Stimulated activated CD8-positive, alpha-beta memory T cell treated with anti-CD3 and anti-CD28 coated beads, Interleukin-15, amount 100 ng/mL, for 1 hour (primary cell): ENCODE data around the gene ATAD3C.
A peak's percentile ranks its signal among the peaks of the same experiment; 100 is the strongest.

Experiments used
- DNase-seq: peaks from one replicate; pipeline ENCODE4 v3.0.0-alpha.2; 2020; ENCODE audit warnings: low read depth

Gene ATAD3C

GRCh38 chr1:1431845-1432273 is 17.6 kb upstream of the ATAD3C start:
- no peak for DNase-seq

DNA sequence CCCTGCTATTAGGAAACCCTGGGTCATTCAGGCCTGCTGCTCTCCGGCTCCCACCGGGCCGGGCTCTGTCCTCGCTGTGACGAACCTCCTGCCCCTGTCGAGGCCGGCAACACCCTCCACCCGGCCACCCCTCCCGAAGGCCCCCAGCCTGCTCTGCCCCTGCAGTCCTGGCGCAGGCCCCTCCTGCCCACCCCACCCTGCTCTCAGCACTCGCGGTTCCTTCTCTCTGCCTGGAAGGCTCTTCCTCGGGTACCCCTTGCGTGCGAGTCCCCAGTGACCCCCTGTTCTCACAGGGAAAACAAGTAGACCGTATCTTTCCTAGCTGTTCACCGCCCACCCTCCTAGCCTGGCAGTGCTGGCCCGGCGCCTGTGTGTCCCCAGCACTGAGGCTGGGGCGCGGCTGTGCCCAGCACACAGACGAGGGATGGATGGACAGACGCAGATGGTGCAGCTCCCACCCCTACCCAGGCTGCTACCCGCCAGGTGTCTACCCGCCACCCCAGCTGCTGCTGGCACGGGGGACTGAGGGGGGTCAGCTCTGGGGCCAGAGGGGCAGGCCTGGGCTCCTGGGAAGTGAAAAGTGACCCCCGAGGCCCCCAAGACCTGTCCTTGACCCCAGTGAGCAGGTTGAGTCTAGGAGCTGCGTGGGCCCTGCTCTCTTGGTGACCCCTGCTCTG is 17.1 kb upstream of the ATAD3C start:
- no peak for DNase-seq

GRCh38 chr1:1432951-1433803 is 16.3 kb upstream of the ATAD3C start:
- no peak for DNase-seq

DNA sequence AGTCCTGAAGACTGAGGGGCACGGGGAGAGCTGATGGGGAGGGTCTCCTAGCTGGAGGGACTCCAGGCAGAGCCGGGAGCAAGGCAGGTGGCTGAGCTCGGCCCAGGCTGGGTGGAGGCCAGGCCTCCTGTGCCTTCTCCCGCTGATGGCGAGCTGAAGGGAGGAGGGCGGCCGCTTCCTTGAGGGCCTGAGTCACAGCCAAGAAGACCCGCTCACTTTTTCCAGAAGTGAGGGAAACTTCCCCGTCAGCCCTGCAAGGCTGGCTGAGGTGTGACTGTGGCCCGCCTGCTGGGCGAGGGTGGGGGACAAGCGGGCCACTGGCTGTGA is 15.7 kb upstream of the ATAD3C start:
- no peak for DNase-seq

DNA sequence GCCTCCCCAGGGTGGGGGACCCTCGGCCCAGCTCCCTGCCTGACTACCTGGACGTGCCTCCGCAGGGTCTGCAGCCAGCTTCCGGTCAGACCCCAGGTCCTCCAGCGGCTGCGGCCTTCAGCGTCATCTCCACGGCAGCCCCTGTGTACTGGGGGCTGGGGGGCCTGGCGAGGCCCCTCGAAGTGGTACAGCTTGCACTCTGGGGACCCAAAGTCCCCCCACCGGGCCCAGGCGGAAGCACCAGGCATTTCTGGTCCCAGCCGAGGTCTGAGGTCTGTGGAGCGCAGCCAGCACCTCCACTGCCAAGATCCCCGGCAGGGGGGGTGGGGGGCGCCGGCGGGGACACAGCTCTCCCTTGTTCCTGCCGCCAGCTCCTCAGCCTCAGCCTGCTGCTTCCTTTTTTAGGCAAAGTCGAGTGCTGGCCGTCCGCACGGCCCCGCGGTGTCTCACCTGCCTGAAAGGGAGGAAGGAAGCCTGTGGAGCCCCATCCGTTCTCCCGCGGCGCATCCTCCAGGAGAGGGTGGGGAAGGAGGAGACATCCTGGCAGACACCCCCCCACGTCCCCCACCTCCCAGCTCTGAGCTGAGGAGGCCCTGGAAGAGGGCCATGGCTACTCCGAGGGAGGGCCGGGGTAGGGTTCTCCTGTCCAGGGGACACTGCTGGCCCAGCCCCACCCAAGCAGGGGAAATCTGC is 15.2 kb upstream of the ATAD3C start:
- DNase-seq = no peak

GRCh38 chr1:1434824-1435105 is 14.7 kb upstream of the ATAD3C start:
- no peak for DNase-seq

GRCh38 chr1:1435106-1435903 is 14.2 kb upstream of the ATAD3C start, which contains the start of gene VWA1:
Gene VWA1 (plus strand): TSS chr1:1435690. CDS start chr1:1435749, 59 bp downstream.
- peak; percentile 35 for DNase-seq

DNA sequence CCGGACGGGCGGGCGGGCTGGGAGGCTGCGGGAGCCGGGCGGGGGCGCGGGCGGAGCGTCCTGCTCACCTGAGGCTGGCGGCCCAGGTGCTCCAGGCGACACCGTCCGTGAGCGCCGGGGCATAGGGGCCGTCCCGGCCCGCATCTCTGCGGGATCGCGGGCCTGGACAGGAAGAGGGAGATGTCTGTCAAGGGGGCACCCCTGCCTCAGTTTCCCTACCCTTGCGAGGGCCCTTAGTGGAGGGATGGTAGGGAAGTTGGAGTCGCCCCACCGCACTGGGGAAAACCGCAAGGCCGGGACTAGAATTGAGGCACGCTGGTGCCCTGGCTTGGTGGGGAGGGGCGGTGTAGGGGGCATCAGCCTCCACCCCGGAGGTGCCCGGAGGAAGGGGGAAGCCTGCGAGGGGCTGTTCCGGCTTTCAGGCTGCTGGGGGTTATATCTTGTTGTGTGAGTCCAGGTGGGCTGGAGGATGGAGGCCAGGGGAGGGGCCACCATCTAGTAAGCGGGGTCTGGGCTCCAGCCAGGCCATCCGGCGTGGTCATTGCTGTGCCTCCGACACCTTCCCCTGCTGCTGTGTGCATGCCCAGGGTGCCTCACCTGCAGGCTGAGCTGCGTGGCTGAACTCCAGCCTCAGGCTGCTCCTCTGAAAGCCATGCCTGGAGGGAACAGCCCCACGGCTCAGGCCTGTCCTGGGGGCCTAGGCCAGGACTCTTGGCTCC is 13.4 kb upstream of the ATAD3C start:
- DNase-seq = no peak

- DNase-seq = no peak
Observed at GRCh38 chr1:1436630-1437032, 12.9 kb upstream of the ATAD3C start.

DNA sequence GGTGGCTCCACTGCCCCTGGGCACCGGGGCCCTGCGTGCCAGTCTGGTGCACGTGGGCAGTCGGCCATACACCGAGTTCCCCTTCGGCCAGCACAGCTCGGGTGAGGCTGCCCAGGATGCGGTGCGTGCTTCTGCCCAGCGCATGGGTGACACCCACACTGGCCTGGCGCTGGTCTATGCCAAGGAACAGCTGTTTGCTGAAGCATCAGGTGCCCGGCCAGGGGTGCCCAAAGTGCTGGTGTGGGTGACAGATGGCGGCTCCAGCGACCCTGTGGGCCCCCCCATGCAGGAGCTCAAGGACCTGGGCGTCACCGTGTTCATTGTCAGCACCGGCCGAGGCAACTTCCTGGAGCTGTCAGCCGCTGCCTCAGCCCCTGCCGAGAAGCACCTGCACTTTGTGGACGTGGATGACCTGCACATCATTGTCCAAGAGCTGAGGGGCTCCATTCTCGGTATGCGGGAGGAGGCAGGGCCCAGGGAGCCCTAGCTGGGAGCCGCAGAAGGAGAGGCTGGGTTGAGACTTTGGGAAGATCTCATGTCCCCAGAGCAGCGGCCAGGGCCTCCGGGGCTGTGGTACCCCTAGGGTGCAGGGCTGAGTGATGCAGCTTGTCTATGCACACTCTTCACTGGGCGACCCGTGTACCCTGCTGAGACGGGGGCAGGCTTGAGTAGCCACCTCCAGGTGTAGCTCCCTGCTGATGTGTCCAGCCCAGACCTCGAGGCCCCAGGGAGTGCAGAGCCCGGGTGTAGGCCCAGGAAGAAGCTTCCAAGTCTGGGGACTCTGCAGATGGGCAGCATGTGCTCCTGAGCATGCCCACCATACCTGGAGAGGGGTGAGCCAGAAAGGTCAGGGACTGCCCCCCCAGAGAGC is 12.2 kb upstream of the ATAD3C start:
- DNase-seq = no peak

DNA sequence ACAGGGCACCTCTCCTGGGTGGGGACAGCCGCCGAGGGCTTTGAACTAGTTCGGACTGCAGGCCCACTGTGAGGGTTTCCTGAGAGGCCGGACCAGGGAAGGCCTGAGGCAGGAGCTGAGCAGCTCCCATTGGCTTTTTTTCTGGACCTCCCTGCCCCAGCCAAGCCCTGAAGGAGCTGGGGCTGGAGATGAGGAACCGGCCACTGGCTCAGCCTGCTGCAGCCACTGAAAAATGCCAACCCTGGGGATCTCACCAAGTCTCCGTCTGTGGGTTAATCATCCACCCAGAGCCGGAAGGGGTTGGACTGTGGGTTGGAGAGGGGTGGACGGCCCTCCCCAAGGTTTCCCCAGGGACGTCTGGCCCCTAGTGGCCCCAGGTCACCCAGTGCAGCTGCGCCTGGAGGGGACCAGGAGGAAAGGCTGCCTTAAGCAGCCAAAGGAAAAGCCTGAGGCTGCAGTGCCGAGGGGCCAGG is 11.5 kb upstream of the ATAD3C start:
- DNase-seq = no peak

DNA sequence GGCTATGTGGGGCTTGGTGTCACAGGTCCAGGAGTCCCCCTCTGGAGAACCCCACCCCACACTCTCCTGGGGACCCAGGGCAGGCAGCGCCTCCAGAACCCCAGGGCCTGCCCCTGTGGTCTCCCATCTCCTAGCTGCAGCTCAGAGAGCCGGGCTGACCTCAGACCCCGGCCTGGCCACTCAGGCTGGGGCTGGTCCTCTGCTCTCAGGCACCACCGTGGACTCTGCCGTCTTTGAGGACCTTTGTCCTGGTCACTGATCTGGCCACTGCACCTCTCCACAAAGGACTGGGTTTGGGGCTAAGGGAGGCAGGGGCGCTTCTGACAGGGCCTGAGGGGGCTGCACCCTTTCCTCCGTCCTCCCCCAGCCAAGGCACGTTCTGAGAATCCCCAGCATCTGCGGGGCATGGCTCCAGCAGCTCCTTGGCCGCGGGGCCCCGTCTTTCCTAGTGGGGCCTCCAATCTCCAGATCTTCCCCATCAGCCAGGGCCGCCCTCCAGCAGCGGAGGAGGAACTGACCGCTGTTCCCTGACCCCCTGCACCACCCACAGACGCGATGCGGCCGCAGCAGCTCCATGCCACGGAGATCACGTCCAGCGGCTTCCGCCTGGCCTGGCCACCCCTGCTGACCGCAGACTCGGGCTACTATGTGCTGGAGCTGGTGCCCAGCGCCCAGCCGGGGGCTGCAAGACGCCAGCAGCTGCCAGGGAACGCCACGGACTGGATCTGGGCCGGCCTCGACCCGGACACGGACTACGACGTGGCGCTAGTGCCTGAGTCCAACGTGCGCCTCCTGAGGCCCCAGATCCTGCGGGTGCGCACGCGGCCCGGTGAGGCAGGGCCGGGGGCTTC is 10.7 kb upstream of the ATAD3C start:
- DNase-seq = no peak

- DNase-seq = no peak
Observed at GRCh38 chr1:1439546-1440261, 9.8 kb upstream of the ATAD3C start.

- no peak for DNase-seq
Observed at GRCh38 chr1:1440262-1441001, 9.1 kb upstream of the ATAD3C start.

GRCh38 chr1:1441002-1441888 is 8.2 kb upstream of the ATAD3C start:
- peak; percentile 24 for DNase-seq

GRCh38 chr1:1442069-1442770 is 7.3 kb upstream of the ATAD3C start:
- DNase-seq = no peak
